Left renal cortex interstitium (tissue), 4 donors: ENCODE data around the gene SLC30A1. TPM values are rescaled to one million over a fixed set of nuclear protein-coding genes. Genes with fewer than 3 reads are reported as not detected.

Experiments
- DNase-seq, 4 donors: peaks; one replicate each; pipeline ENCODE4 v3.0.0-alpha.2; 2013; ENCODE audit warnings: low read depth in 4 of 4, low spot score in 2 of 4, missing footprints in 1 of 4
- polyA plus RNA-seq, 4 donors: library from polyadenylated mRNA; unstranded; fragments of 120-200 nt; gene quantifications; one replicate each; pipeline ENCODE4 v1.2.1, GENCODE V29; 2013; ENCODE audit not compliant: insufficient read length in 4 of 4

SLC30A1 gene
- polyA plus RNA-seq, 4 donors = 25.2 to 36.9 (median 34.0) TPM

- DNase-seq = no peak
These were observed 52.9 kb downstream of the SLC30A1 start for GRCh38 chr1:211526101-211526500.

- DNase-seq = no peak
These were observed 53.8 kb downstream of the SLC30A1 start for GRCh38 chr1:211525101-211525676.

GRCh38 chr1:211524521-211524920 lies 54.4 kb downstream of the SLC30A1 start:
- DNase-seq = no peak

- DNase-seq = no peak
These were observed 56.2 kb downstream of the SLC30A1 start for GRCh38 chr1:211522804-211523203.

Other genes starting within 250 kb of the SLC30A1 start
- under 1 TPM; 0.24 to 0.46 (median 0.33) TPM for gene RD3, start 87.0 kb downstream of the SLC30A1 start, polyA plus RNA-seq
- 10 to 100 TPM; 18.6 to 20.3 (median 19.7) TPM for gene NEK2, start 96.5 kb upstream of the SLC30A1 start, polyA plus RNA-seq